HCT116 (cell line): ENCODE data around the gene DEPDC1B. TPM values are rescaled to one million over a fixed set of nuclear protein-coding genes. Genes with fewer than 3 reads are reported as not detected.

Experiments used
- ATAC-seq: fragments of 200-7000 bp; cut with Tn5 transposase; 2 replicates; pipeline ENCODE4 v1.9.1; 2020; ENCODE audit warnings: mild to moderate bottlenecking, moderate library complexity
- BruUV-seq: library from RNA; stranded (reverse); fragments of 400-500 nt; replicated peaks from 2 replicates; lab custom pipeline; 2021; lab: Mats Ljungman, UMichigan
- CTCF ChIA-PET: fragments of 300-600 bp; sonication (Branson Sonifier 250); formaldehyde crosslinking; loops from one replicate; lab custom pipeline; 2021; ENCODE audit warnings: antibody characterized with exemption; lab: Charles Lee
- POLR2A ChIA-PET: fragments of 300-600, 350-600 bp; sonication (Branson Sonifier 250); formaldehyde crosslinking; loops from one replicate; lab custom pipeline; 2021; ENCODE audit warnings: antibody characterized with exemption; lab: Charles Lee
- RAD21 ChIA-PET, 2 experiments: fragments of 300-600 bp; sonication (Branson Sonifier 250); formaldehyde crosslinking; loops; one replicate each; lab custom pipeline; 2023; ENCODE audit warnings: low total read pairs in 2 of 2; ENCODE audit not compliant: uncharacterized antibody in 2 of 2, unreplicated experiment in 2 of 2, low non-redundant PET in 1 of 2; lab: Charles Lee
- DNase-seq: peaks from one replicate; pipeline ENCODE4 v3.0.0-alpha.2; 2010; ENCODE audit warnings: low read depth, low spot score
- H2AFZ ChIP-seq: fragments of 200-600 bp; shearing (Covaris generic), sonication (generic); 2 replicates; pipeline ENCODE4 v1.6.1; 2017; ENCODE audit warnings: low read depth, mixed run types, mixed read lengths, antibody characterized with exemption, low read length; ENCODE audit not compliant: poor library complexity, severe bottlenecking
- H3K27ac ChIP-seq: 2 replicates; pipeline ENCODE4 v1.5.1; 2012; ENCODE audit warnings: low read depth, low read length
- H3K27me3 ChIP-seq: fragments of 200-600 bp; sonication (generic); 2 replicates; pipeline ENCODE4 v1.6.1; 2016; ENCODE audit warnings: mixed run types, low read length, mixed read lengths; ENCODE audit not compliant: insufficient read depth
- H3K36me3 ChIP-seq, 2 experiments: fragments of 200-500 bp in 1 of 2; fragments of 200-600 bp in 1 of 2; sonication (Bioruptor generic) in 1 of 2; sonication (generic) in 1 of 2; 2 replicates each; pipeline versions ENCODE4 v1.5.1 to v1.6.1; 2014 to 2016; ENCODE audit warnings: low read length in 2 of 2, inconsistent platforms in 1 of 2, mixed read lengths in 1 of 2, mixed run types in 1 of 2; ENCODE audit not compliant: insufficient read depth in 2 of 2, control insufficient read depth in 1 of 2
- H3K4me1 ChIP-seq, 2 experiments: fragments of 200-600 bp in 1 of 2; sonication (generic) in 1 of 2; 2 replicates each; pipeline versions ENCODE4 v1.5.1 to v1.6.1; 2012 to 2017; ENCODE audit warnings: low read length in 2 of 2, inconsistent platforms in 1 of 2, mild to moderate bottlenecking in 1 of 2, mixed read lengths in 1 of 2, mixed run types in 1 of 2, moderate library complexity in 1 of 2; ENCODE audit not compliant: insufficient read depth in 2 of 2, control insufficient read depth in 1 of 2
- H3K4me2 ChIP-seq: fragments of 200-600 bp; sonication (generic); 2 replicates; pipeline ENCODE4 v1.6.1; 2017; ENCODE audit warnings: mixed run types, low read length, mixed read lengths
- H3K4me3 ChIP-seq, 2 experiments: fragments of 200-600 bp in 1 of 2; sonication (generic) in 1 of 2; replicated peaks in 1 of 2; 2 replicates each; pipeline ENCODE4 v1.5.1; 2011 to 2016; ENCODE audit warnings: low read length in 2 of 2, control low read depth in 1 of 2, low read depth in 1 of 2, mild to moderate bottlenecking in 1 of 2, mixed read lengths in 1 of 2, mixed run types in 1 of 2
- H3K79me2 ChIP-seq: fragments of 200-600 bp; sonication (generic); 2 replicates; pipeline ENCODE4 v1.6.1; 2017; ENCODE audit warnings: mild to moderate bottlenecking, mixed run types, low read length, moderate library complexity, mixed read lengths; ENCODE audit not compliant: insufficient read depth
- H3K9ac ChIP-seq: fragments of 200-600 bp; sonication (generic); 2 replicates; pipeline ENCODE4 v1.6.1; 2016; ENCODE audit warnings: low read length, mixed read lengths
- H3K9me2 ChIP-seq: fragments of 200-600 bp; sonication (generic), shearing (Covaris generic); 2 replicates; pipeline ENCODE4 v1.6.1; 2017; ENCODE audit warnings: mixed run types, mild to moderate bottlenecking, moderate library complexity; ENCODE audit not compliant: insufficient read depth
- H3K9me3 ChIP-seq, 2 experiments: fragments of 200-500 bp in 1 of 2; fragments of 200-600 bp in 1 of 2; sonication (Bioruptor generic) in 1 of 2; sonication (generic) in 1 of 2; 2 replicates each; pipeline ENCODE4 v1.6.1; 2014 to 2017; ENCODE audit warnings: low read length in 2 of 2, mixed read lengths in 2 of 2, inconsistent platforms in 1 of 2, low read depth in 1 of 2, mild to moderate bottlenecking in 1 of 2, mixed run types in 1 of 2, moderate library complexity in 1 of 2; ENCODE audit not compliant: control insufficient read depth in 1 of 2, insufficient read depth in 1 of 2
- H4K20me1 ChIP-seq: fragments of 200-600 bp; sonication (generic), shearing (Covaris generic); 2 replicates; pipeline ENCODE4 v1.6.1; 2017; ENCODE audit warnings: mixed run types, mild to moderate bottlenecking, moderate library complexity; ENCODE audit not compliant: insufficient read depth
- CBX3 ChIP-seq: IDR thresholded peaks from 2 replicates; pipeline ENCODE4 v1.6.1; 2012; ENCODE audit warnings: low read depth
- EGR1 ChIP-seq: IDR thresholded peaks from 2 replicates; pipeline ENCODE4 v1.6.1; 2012; ENCODE audit warnings: low read depth
- ELF1 ChIP-seq: IDR thresholded peaks from 2 replicates; pipeline ENCODE4 v1.6.1; 2012; ENCODE audit warnings: low read depth, borderline replicate concordance
- EZH2 ChIP-seq: fragments of 200-600 bp; sonication (generic); IDR thresholded peaks from 2 replicates; pipeline ENCODE4 v1.6.1; 2017; ENCODE audit warnings: antibody characterized with exemption, mixed run types
- FOSL1 ChIP-seq: IDR thresholded peaks from 2 replicates; pipeline ENCODE4 v1.6.1; 2012; ENCODE audit warnings: low read depth
- JUND ChIP-seq: IDR thresholded peaks from 2 replicates; pipeline ENCODE4 v1.6.1; 2012
- POLR2A ChIP-seq: IDR thresholded peaks from 2 replicates; pipeline ENCODE4 v1.7.0; 2011; ENCODE audit warnings: borderline replicate concordance; ENCODE audit not compliant: insufficient read depth, insufficient read length; ENCODE audit errors: extremely low read depth
- RAD21 ChIP-seq: IDR thresholded peaks from 2 replicates; pipeline ENCODE4 v1.6.1; 2012; ENCODE audit warnings: low read depth, mild to moderate bottlenecking
- SIN3A ChIP-seq: IDR thresholded peaks from 2 replicates; pipeline ENCODE4 v1.6.1; 2012; ENCODE audit warnings: low read depth
- intact Hi-C: fragments of 100-400 bp; cut with micrococcal nuclease; formaldehyde crosslinking; loops from 2 replicates; pipeline ENCODE4 v1.10.0; 2022
- total RNA-seq: library from RNA; stranded (reverse); gene quantifications from one replicate; pipeline ENCODE4 v1.2.1, GENCODE V29; 2021; ENCODE audit not compliant: unreplicated experiment
- TF ChIP-seq, protein P1 (sequence below): IDR thresholded peaks from 2 replicates; pipeline ENCODE4 v1.6.1; 2011; ENCODE audit warnings: mild to moderate bottlenecking, low read length, moderate library complexity; ENCODE audit not compliant: insufficient replicate concordance; ENCODE audit errors: extremely low read depth
- TF ChIP-seq, protein P2 (sequence below): IDR thresholded peaks from 2 replicates; pipeline ENCODE4 v1.6.1; 2012; ENCODE audit warnings: low read depth
- TF ChIP-seq, protein P3 (sequence below), 3 experiments: fragments of 200-600 bp in 1 of 3; sonication (generic) in 1 of 3; IDR thresholded peaks in 2 of 3; conservative IDR thresholded peaks in 1 of 3; 2 replicates each; pipeline ENCODE4 v1.5.1; 2012 to 2017; ENCODE audit warnings: low read depth in 2 of 3, low read length in 2 of 3, antibody characterized with exemption in 1 of 3, borderline replicate concordance in 1 of 3, control low read depth in 1 of 3, mild to moderate bottlenecking in 1 of 3, mixed read lengths in 1 of 3, mixed run types in 1 of 3, moderate library complexity in 1 of 3; ENCODE audit not compliant: insufficient read depth in 1 of 3

The DEPDC1B gene
- total RNA-seq, 1 experiment from 2014 or later: 39.7 TPM

DNA sequence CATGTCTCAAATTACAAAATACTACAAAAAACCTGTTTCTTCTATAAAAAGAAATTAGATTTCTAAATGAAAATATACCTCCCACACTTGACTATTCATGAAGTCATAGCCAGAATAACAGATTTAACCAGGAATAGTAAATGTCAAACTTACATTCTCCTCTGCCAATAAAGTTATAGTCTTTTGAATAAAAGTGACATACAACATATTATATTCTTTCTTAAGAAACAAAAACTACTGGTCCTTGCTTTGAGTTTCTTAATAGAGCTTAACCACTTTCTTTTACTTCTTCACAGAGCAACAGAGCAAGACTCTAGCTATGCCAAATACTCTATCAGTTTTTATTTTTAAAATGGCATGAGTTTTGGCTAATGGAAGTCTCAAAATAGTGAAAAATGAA, 61.7 kb downstream of the DEPDC1B start (continued):
- TF ChIP-seq, protein P1, sequence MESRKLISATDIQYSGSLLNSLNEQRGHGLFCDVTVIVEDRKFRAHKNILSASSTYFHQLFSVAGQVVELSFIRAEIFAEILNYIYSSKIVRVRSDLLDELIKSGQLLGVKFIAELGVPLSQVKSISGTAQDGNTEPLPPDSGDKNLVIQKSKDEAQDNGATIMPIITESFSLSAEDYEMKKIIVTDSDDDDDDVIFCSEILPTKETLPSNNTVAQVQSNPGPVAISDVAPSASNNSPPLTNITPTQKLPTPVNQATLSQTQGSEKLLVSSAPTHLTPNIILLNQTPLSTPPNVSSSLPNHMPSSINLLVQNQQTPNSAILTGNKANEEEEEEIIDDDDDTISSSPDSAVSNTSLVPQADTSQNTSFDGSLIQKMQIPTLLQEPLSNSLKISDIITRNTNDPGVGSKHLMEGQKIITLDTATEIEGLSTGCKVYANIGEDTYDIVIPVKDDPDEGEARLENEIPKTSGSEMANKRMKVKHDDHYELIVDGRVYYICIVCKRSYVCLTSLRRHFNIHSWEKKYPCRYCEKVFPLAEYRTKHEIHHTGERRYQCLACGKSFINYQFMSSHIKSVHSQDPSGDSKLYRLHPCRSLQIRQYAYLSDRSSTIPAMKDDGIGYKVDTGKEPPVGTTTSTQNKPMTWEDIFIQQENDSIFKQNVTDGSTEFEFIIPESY: no peak
- TF ChIP-seq EGR1 (no peak), FOSL1 (no peak), RAD21 (no peak), JUND (no peak), EZH2 (no peak)

DNA sequence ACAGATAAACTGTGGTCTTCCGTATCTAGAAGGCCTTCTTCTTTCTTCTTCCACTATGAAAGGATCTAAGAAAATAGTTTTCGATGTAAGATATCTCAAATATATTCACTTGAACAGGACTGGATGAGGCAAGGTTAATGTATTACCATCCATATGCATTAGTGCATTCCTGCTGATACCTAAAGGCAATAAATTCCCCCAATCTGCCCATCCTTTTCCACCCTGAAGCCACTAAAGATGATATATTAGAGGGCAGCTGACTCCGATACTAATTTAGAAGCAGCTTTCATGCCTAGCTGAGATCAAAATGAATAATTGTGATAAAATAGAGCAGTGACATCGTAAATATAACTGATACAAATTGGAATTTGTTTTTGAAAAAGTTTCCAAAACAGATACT, 63.3 kb downstream of the DEPDC1B start:
- H3K9ac ChIP-seq: no peak overlapping the region
- TF ChIP-seq ELF1: no peak
- no peak for TF ChIP-seq FOSL1
- TF ChIP-seq, protein P2, sequence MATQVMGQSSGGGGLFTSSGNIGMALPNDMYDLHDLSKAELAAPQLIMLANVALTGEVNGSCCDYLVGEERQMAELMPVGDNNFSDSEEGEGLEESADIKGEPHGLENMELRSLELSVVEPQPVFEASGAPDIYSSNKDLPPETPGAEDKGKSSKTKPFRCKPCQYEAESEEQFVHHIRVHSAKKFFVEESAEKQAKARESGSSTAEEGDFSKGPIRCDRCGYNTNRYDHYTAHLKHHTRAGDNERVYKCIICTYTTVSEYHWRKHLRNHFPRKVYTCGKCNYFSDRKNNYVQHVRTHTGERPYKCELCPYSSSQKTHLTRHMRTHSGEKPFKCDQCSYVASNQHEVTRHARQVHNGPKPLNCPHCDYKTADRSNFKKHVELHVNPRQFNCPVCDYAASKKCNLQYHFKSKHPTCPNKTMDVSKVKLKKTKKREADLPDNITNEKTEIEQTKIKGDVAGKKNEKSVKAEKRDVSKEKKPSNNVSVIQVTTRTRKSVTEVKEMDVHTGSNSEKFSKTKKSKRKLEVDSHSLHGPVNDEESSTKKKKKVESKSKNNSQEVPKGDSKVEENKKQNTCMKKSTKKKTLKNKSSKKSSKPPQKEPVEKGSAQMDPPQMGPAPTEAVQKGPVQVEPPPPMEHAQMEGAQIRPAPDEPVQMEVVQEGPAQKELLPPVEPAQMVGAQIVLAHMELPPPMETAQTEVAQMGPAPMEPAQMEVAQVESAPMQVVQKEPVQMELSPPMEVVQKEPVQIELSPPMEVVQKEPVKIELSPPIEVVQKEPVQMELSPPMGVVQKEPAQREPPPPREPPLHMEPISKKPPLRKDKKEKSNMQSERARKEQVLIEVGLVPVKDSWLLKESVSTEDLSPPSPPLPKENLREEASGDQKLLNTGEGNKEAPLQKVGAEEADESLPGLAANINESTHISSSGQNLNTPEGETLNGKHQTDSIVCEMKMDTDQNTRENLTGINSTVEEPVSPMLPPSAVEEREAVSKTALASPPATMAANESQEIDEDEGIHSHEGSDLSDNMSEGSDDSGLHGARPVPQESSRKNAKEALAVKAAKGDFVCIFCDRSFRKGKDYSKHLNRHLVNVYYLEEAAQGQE: no peak
- TF ChIP-seq, protein P3, sequence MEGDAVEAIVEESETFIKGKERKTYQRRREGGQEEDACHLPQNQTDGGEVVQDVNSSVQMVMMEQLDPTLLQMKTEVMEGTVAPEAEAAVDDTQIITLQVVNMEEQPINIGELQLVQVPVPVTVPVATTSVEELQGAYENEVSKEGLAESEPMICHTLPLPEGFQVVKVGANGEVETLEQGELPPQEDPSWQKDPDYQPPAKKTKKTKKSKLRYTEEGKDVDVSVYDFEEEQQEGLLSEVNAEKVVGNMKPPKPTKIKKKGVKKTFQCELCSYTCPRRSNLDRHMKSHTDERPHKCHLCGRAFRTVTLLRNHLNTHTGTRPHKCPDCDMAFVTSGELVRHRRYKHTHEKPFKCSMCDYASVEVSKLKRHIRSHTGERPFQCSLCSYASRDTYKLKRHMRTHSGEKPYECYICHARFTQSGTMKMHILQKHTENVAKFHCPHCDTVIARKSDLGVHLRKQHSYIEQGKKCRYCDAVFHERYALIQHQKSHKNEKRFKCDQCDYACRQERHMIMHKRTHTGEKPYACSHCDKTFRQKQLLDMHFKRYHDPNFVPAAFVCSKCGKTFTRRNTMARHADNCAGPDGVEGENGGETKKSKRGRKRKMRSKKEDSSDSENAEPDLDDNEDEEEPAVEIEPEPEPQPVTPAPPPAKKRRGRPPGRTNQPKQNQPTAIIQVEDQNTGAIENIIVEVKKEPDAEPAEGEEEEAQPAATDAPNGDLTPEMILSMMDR (IDR thresholded peaks at IDR 0.05 in 2 of 3, conservative IDR thresholded peaks at IDR 0.05 in 1 of 3; ENCODE audit: borderline replicate concordance in 1 of 3, insufficient read depth in 1 of 3, low read depth in 2 of 3, low read length in 2 of 3): no peak
- TF ChIP-seq JUND: no peak
- no peak for TF ChIP-seq POLR2A
- TF ChIP-seq SIN3A: no peak
- TF ChIP-seq CBX3: no peak
- TF ChIP-seq, all 23 proteins: peak for 0
- H3K4me2 ChIP-seq: no peak overlapping the region
- no peaks in the 10 kb centered on the region; a peak in 1 of 4 replicates for H3K9me3 ChIP-seq
- ChIA-PET POLR2A (no interaction called here), CTCF (no interaction called here), RAD21 (no interaction called here)
- H3K36me3 ChIP-seq: peaks cover 0 to 5% of the 10 kb centered on the region in 2 experiments; a peak in 2 of 4 replicates
- ATAC-seq (no peak), DNase-seq (no peak)
- no peaks in the 10 kb centered on the region for H3K27me3 ChIP-seq
- H3K9me2 ChIP-seq: no peaks in the 10 kb centered on the region
- H3K4me1 ChIP-seq: no peaks in the 10 kb centered on the region
- H2AFZ ChIP-seq: no peak overlapping the region
- no TSS peak for BruUV-seq
- no peaks in the 10 kb centered on the region for H3K79me2 ChIP-seq
- H3K4me3 ChIP-seq: no peak overlapping the region
- H4K20me1 ChIP-seq: no peaks in the 10 kb centered on the region
- intact Hi-C loops: no loop called here
- no peak overlapping the region for H3K27ac ChIP-seq
